CD4-positive, alpha-beta T cell (primary cell): Measurements from ENCODE around the gene LAMA1. TPM values are rescaled to one million over a fixed set of nuclear protein-coding genes. Genes with fewer than 3 reads are reported as not detected.

Experiments
- ATAC-seq: fragments of 200-7000 bp; cut with Tn5 transposase; one replicate; pipeline ENCODE4 v1.10.0; 2022; ENCODE audit warnings: mild to moderate bottlenecking; ENCODE audit not compliant: poor library complexity
- CTCF ChIA-PET: fragments of 350-600 bp; sonication (Branson Sonifier 250); formaldehyde crosslinking; loops from one replicate; lab custom pipeline; 2021; ENCODE audit warnings: antibody characterized with exemption, inconsistent platforms; lab: Charles Lee
- POLR2A ChIA-PET: fragments of 350-600 bp; sonication (Branson Sonifier 250); formaldehyde crosslinking; loops from one replicate; lab custom pipeline; 2021; ENCODE audit warnings: antibody characterized with exemption, inconsistent platforms; lab: Charles Lee
- DNase-seq, 14 experiments: peaks; one replicate each; pipeline ENCODE4 v3.0.0-alpha.2; 2013 to 2020; ENCODE audit warnings: mixed read lengths in 2 of 14
- H3K27ac ChIP-seq, 2 donors: one replicate each; pipeline versions ENCODE4 v1.5.1 to v1.7.0; 2013; ENCODE audit warnings: low read length in 2 of 2, low read depth in 1 of 2, mild to moderate bottlenecking in 1 of 2
- H3K27me3 ChIP-seq, 2 experiments: 1 replicate in 1 of 2; 2 replicates in 1 of 2; pipeline versions ENCODE4 v1.6.1 to v1.7.0; 2013; ENCODE audit warnings: low read length in 2 of 2, control low read depth in 1 of 2, mild to moderate bottlenecking in 1 of 2, moderate library complexity in 1 of 2; ENCODE audit not compliant: insufficient read depth in 2 of 2, control insufficient read depth in 1 of 2
- H3K36me3 ChIP-seq: one replicate; pipeline ENCODE4 v1.6.1; 2013; ENCODE audit warnings: low read length, control low read depth; ENCODE audit not compliant: insufficient read depth
- H3K4me1 ChIP-seq: one replicate; pipeline ENCODE4 v1.6.1; 2013; ENCODE audit warnings: low read length, control low read depth; ENCODE audit not compliant: insufficient read depth
- H3K4me3 ChIP-seq: one replicate; pipeline ENCODE4 v1.5.1; 2013; ENCODE audit warnings: mild to moderate bottlenecking, low read length, moderate library complexity
- H3K9me3 ChIP-seq, 2 experiments: 1 replicate in 1 of 2; 2 replicates in 1 of 2; pipeline versions ENCODE4 v1.6.1 to v1.7.0; 2013; ENCODE audit warnings: low read length in 2 of 2, mild to moderate bottlenecking in 2 of 2, control low read depth in 1 of 2, moderate library complexity in 1 of 2; ENCODE audit not compliant: control insufficient read depth in 1 of 2, insufficient read depth in 1 of 2
- H3K27ac Mint-ChIP-seq: one replicate; pipeline ENCODE4 v1.8.0; 2020; ENCODE audit warnings: mixed read lengths
- H3K27me3 Mint-ChIP-seq: one replicate; pipeline ENCODE4 v1.8.0; 2021; ENCODE audit warnings: mixed read lengths
- H3K36me3 Mint-ChIP-seq: one replicate; pipeline ENCODE4 v1.8.0; 2021; ENCODE audit warnings: low read depth, mixed read lengths
- H3K4me1 Mint-ChIP-seq: one replicate; pipeline ENCODE4 v1.8.0; 2021; ENCODE audit warnings: low read depth, mixed read lengths
- H3K4me3 Mint-ChIP-seq: one replicate; pipeline ENCODE4 v1.8.0; 2020; ENCODE audit warnings: mild to moderate bottlenecking, mixed read lengths
- H3K9me3 Mint-ChIP-seq: one replicate; pipeline ENCODE4 v1.8.0; 2020; ENCODE audit warnings: mixed read lengths
- intact Hi-C, 2 experiments: fragments of 100-400 bp; cut with DNase I in 1 of 2; cut with micrococcal nuclease in 1 of 2; formaldehyde crosslinking; loops; one replicate each; pipeline versions ENCODE4 v1.15.1 to v1.9.0; 2023 to 2025; cut with DNase I, micrococcal nuclease
- total RNA-seq, 174 experiments: library from RNA in 2 of 174; stranded (reverse) in 2 of 174; gene quantifications; one replicate each; pipeline ENCODE4 v1.2.3 and lab custom pipeline; 2021 to 2026
- TF ChIP-seq, protein P1 (sequence below): fragments of 200-600 bp; IDR thresholded peaks from one replicate; pipeline ENCODE4 v1.8.0; 2022; ENCODE audit warnings: antibody characterized with exemption, mild to moderate bottlenecking

Gene LAMA1
- total RNA-seq, 2 experiments from 2014 or later = not detected

DNA sequence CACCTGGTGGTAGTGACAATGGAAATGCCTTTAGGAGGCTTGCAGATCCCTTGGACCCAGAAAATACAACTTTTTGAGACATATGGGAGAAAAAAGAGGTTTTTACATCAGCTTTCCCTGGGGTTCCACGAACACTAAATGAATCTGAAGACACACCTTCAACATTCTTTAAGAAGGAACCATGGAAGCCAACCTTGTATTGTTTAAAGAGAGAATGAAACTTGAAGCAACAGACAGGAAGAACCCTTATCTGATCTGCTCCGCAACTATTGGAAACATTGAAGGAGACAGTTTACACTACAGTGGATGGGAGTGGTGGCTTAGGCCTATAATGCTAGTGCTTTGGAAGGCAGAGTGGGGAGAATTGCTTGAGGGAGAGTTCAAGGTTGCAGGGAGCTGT, 190.4 kb downstream of the LAMA1 start:
- TF ChIP-seq, protein P1, sequence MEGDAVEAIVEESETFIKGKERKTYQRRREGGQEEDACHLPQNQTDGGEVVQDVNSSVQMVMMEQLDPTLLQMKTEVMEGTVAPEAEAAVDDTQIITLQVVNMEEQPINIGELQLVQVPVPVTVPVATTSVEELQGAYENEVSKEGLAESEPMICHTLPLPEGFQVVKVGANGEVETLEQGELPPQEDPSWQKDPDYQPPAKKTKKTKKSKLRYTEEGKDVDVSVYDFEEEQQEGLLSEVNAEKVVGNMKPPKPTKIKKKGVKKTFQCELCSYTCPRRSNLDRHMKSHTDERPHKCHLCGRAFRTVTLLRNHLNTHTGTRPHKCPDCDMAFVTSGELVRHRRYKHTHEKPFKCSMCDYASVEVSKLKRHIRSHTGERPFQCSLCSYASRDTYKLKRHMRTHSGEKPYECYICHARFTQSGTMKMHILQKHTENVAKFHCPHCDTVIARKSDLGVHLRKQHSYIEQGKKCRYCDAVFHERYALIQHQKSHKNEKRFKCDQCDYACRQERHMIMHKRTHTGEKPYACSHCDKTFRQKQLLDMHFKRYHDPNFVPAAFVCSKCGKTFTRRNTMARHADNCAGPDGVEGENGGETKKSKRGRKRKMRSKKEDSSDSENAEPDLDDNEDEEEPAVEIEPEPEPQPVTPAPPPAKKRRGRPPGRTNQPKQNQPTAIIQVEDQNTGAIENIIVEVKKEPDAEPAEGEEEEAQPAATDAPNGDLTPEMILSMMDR = no peak
- CTCF ChIA-PET = no interaction called here
- intact Hi-C loops = no loop called here

DNA sequence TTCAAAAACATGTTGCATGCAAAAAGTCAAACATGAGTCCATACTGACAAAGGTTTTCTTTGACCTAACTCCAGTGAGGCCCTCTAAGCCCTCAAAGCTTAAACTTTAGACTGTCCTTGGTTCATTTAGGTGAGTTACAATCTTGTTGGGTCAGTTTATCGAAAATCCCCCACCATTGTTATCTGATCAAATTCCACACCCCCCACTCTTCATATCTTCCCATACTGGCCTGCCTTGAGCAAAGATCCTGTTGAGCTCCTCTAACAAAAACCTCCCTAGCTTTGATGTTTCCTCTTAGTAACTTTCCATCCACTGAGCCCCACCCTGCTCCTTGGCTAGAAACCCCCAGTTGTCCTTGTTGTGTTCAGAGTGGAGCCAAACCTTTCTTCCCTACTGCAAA, 194.4 kb downstream of the LAMA1 start:
- peaks cover 6% of the 10 kb centered on the region for H3K9me3 Mint-ChIP-seq
- TF ChIP-seq, protein P1 = no peak
- intact Hi-C loops = no loop called here
- no peak for ATAC-seq
- Histone ChIP-seq H3K27me3 (no peaks in the 10 kb centered on the region), H3K36me3 (no peaks in the 10 kb centered on the region), H3K27ac (no peak overlapping the region), H3K9me3 (peaks cover 0 to 19% of the 10 kb centered on the region in 2 experiments), H3K4me1 (no peaks in the 10 kb centered on the region), H3K4me3 (no peak overlapping the region)
- ChIA-PET POLR2A (no interaction called here), CTCF (no interaction called here)
- no peaks in the 10 kb centered on the region for H3K4me1 Mint-ChIP-seq
- H3K36me3 Mint-ChIP-seq = no peaks in the 10 kb centered on the region
- H3K27me3 Mint-ChIP-seq = peaks cover 4% of the 10 kb centered on the region
- no peak for DNase-seq
- no peak overlapping the region for H3K4me3 Mint-ChIP-seq
- H3K27ac Mint-ChIP-seq = no peak overlapping the region

More for the DNA sequence above, 190.4 kb downstream of the LAMA1 start:
- no peak overlapping the region for H3K27ac Mint-ChIP-seq
- Histone ChIP-seq H3K4me3 (no peak overlapping the region), H3K27me3 (no peaks in the 10 kb centered on the region), H3K9me3 (peaks cover 0 to 18% of the 10 kb centered on the region in 2 experiments), H3K36me3 (no peaks in the 10 kb centered on the region), H3K4me1 (no peaks in the 10 kb centered on the region), H3K27ac (no peak overlapping the region)
- no peaks in the 10 kb centered on the region for H3K36me3 Mint-ChIP-seq
- DNase-seq (no peak), ATAC-seq (no peak)
- peaks cover 5% of the 10 kb centered on the region for H3K9me3 Mint-ChIP-seq
- no peak overlapping the region for H3K4me3 Mint-ChIP-seq
- H3K4me1 Mint-ChIP-seq = no peaks in the 10 kb centered on the region
- POLR2A ChIA-PET = no interaction called here
- H3K27me3 Mint-ChIP-seq = peaks cover 4% of the 10 kb centered on the region

DNA sequence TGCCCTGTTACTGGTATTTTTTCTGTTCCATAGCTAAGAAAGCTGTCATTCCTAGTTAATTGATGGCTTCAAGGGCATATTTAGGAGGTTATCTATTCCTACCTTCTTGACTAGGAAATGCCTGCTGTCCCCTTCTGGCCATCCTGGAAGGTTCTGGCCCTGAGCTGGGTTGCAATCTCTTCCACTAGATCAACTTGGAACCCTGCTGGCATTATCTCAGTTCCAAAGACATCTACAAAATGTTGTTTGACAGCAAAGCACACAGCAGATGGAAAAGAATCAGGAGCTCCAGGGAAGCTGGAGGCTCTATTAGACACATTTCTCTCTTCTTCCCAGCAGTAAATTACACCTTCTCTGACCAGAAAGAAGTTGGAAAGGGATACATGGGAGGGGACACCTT, 196.0 kb downstream of the LAMA1 start:
- Histone ChIP-seq H3K4me3 (no peak overlapping the region), H3K27ac (no peak overlapping the region), H3K27me3 (no peaks in the 10 kb centered on the region), H3K4me1 (no peaks in the 10 kb centered on the region), H3K36me3 (no peaks in the 10 kb centered on the region), H3K9me3 (peaks cover 0 to 14% of the 10 kb centered on the region in 2 experiments)
- POLR2A ChIA-PET = no interaction called here
- no peak overlapping the region for H3K27ac Mint-ChIP-seq
- H3K27me3 Mint-ChIP-seq = peaks cover 4% of the 10 kb centered on the region
- TF ChIP-seq, protein P1 = no peak
- no peak for DNase-seq
- CTCF ChIA-PET = no interaction called here
- no peak for ATAC-seq
- no peaks in the 10 kb centered on the region for H3K36me3 Mint-ChIP-seq
- H3K4me1 Mint-ChIP-seq = no peaks in the 10 kb centered on the region
- H3K4me3 Mint-ChIP-seq = no peak overlapping the region
- intact Hi-C loops = loop anchor here in 1 of 2 experiments (2.0 kb wide), 1 partner anchor 37 kb away; no protein-coding TSS in a partner anchor
- H3K9me3 Mint-ChIP-seq = peaks cover 5% of the 10 kb centered on the region
